HG02588 (cell line): ENCODE data around the gene TMPRSS15.
"Not testable (repeated sequence)": the region's sequence is repeated elsewhere in the genome, so short reads cannot be mapped to it uniquely, and the experiment has no call there.

ENCODE experiments used
- ATAC-seq: cut with Tn5 transposase; IDR thresholded peaks from one replicate; pipeline ENCODE4 v1.9.1; 2021; ENCODE audit warnings: mild to moderate bottlenecking, moderate library complexity; ENCODE audit not compliant: unreplicated experiment

The TMPRSS15 gene

GRCh38 chr21:18403735-18404450 lies at the start of gene TMPRSS15:
Gene TMPRSS15, minus strand, starts transcription at chr21:18403785. Its CDS starts 163 bp downstream, at chr21:18403622.
- no peak for ATAC-seq

DNA sequence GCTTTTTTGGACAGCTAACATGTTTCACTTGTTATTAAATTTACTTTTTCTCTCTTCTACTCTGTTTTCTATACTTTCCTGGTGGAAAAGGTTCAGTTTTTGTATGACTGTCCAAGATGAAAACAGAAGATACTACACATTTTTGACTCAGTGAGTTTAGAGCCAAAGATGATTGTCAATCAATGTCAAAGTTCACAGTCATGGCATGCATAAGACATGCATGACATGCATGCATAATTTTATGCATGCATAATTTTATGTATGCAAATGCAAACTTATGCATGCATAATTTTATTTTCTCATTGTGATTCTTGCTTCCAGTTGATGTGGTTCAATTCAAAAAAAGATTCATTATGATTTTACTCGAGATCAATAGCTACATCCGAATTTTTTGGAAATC lies 48.1 kb upstream of the TMPRSS15 start:
- no peak for ATAC-seq

GRCh38 chr21:18449605-18450550 lies 46.3 kb upstream of the TMPRSS15 start:
- no peak for ATAC-seq

DNA sequence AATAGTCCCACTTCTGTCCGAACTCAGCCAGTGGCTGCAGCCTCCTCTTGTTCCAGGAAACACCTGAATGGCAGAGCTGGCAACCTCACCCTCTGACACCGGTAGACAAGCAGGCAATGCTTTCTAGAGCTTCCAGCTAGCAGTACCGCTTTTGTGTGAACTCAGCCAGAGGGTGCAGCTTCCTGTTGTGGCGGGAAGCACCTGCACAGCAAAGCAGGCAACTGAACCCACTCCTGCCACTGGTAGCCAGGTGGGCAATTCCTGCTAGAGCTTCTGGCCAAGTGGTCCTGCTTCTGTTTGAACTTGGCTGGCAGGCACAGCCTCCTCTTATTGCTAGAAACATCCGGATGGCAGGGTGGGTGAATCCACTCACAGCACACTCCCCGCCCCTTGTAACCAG lies 40.1 kb upstream of the TMPRSS15 start:
- ATAC-seq = no peak

DNA sequence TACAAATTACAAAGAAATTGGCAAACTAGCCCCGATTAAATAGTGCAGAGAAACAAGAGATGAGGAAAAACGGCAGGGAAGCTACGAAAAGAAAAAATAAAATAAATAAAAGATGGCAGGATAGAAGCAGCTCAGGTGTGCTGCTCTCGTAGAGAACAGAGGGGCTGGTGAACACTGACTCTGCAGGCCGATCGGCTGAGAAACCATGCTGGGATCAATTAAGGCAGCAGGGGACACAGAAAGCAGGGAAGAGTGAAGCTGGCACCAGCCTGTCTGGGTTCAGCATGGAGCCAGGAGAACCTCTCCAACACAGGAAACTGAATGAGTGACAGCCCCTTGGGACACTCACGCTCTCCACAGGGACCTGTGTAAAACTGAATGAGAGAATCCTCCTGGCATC lies 39.5 kb upstream of the TMPRSS15 start:
- ATAC-seq = no peak

DNA sequence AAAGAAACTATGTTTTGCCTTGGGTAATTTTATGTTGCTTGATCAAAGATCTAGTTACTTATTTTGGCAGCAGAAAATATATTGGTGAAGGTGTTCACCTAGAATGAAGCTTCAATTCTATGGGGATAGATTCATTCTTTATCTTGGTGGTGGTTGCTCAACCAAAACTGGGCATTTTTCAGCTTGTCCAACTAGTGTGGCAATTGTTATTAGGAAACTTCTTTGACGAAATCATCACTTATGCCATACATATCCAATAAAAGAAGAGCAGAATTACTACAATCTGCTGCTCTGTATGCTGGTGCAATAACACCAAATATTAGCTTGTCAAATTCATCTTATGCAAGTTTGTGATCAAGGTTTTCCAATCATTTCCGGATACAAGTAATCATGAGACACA lies 26.8 kb upstream of the TMPRSS15 start:
- ATAC-seq = no peak

DNA sequence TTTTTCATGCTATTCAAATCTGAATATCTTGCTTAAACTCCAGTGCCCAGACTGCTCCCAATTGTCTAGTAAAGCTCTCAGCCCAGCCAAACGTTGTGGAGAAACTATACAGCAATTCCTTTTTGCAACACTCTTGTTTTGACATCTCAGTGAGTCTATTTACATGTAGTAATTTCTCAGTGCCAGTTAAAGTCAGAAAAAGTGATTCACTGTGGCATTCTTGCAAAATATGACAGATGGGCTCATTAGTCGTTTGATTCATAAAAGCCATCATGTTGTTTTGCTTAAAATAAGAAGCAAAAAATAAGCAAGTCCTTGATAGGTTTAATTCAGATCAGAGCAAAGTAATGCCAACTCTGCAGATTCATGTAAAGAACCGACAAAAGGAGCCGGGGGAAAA lies 20.7 kb upstream of the TMPRSS15 start:
- no peak for ATAC-seq

DNA sequence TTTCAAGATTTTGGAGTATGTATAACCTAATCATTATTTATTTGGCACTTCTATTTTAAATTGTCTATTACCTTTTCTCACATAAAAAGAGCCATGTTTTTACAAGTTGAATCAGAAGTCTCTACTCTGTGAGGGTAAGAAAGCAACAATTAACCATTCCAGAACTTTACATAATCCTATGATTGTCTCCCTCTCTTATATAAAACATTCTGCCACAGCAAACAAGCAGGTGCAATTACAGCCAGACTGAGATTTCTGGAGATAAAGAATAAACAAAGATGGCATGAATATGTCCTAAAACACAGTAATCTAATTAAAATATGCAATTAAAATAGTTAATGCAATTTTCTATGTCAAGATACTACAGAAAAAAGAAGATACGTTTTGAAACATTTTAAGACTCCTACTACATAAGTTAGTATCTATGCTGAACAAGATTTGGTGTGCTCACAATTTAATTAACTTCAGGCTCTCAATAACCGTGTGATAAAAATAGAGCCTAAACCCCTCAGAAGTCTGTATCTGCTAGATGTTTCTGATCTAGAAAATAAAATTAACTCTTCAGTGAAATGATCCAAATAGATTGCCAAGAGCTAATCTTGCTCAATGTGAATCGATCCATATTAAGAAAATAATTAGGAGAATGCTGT lies 13.7 kb upstream of the TMPRSS15 start:
- ATAC-seq = no peak

DNA sequence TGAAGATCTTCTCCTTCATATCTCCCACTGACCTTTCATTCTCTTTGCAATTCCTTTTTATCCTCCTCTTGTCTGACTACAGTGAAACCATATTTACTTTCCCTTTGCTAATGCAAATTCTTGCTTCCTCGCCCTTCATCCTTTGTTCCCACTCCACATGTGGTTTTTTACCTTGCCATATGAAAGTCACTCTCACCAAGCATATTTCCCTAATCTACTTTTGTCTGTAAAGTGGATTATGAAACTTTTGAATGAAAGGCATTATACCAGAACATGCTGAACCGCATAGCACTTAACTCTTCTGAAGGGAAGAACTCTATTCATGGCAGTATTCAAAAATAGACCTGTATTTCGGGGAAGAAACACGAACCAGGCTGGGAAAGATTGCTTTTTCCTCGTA lies 8.0 kb upstream of the TMPRSS15 start:
- no peak for ATAC-seq

DNA sequence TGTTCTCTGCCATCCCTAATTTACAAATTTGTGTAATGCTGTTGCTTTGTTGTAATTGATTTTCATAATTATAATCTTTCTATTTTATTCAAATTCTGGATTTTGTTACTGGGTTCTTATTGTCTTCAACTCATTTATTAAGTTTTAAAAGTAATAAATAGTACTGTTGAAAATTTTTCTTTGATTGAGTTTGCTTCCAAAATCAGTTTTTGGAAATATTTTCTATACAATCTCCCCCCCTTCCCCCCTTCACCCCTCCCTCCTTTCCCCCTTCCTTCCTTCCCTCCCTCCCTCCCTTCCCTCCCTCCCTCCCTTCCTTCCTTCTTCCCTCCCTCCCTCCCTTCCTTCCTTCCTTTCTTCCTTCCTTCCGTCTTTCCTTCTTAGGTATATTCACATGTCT lies 6.0 kb upstream of the TMPRSS15 start:
- ATAC-seq = no peak

DNA sequence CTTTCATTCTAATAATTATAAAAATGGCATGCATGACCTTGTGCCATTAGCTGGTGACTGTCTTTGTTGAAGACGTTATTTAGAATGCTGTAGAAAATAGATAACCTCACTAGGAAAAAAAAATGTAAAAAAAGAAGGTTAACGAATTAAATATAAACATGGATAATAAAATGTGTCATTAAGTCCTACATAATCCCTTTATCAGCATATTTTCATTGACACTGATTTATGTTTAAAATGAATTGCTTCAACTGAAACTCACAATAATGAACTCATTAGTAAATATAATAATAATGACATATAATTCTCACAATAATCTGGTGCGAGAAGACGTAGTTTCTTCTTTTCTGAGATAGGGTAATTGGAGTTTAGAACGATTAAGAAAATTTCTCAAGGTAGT lies 4.7 kb downstream of the TMPRSS15 start:
- no peak for ATAC-seq

DNA sequence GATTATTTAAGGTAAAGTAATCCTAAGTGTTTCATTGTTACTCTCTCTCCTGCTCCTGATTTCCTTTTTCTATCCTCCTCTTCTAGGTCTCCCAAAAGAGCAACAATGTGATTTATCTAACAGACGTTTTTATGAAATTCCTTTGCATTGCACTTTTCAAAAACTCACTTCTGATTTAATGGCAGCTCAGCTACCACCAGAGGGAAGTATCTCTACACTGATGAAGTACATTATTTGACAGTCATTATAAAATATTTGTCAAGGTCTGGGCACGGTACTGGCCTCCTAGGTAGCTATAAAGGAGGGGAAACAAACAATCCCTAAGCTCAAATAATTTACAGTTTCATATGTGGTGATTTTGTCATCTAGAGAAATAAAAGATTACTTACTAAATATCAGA lies 15.6 kb downstream of the TMPRSS15 start:
- no peak for ATAC-seq

- ATAC-seq = no peak
Observed at GRCh38 chr21:18384771-18385170, 18.8 kb downstream of the TMPRSS15 start.

- ATAC-seq = not testable (repeated sequence)
Observed at GRCh38 chr21:18382934-18383619, 20.5 kb downstream of the TMPRSS15 start.

- no peak for ATAC-seq
Observed at GRCh38 chr21:18382141-18382540, 21.4 kb downstream of the TMPRSS15 start.

- no peak for ATAC-seq
Observed at GRCh38 chr21:18373606-18374005, 30.0 kb downstream of the TMPRSS15 start.

DNA sequence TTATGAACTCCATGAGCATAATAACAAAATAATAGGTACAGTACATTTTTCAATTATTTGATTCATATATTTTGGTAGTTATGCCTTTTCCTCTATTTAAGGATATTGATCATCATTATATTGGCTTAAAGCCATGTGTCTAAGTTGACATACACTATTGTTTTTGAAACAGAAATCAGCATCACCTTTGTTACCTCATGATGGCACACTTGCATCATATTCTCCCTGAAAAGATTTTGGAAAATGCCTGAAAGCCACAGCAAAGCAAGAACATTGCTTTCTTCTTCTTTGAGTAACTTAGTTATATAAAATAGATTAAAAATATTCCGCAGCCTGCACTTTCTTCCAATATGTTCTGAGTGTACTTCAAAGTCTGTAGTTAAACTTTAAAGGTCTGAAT lies 33.3 kb downstream of the TMPRSS15 start:
- ATAC-seq = no peak

GRCh38 chr21:18369115-18369514 lies 34.5 kb downstream of the TMPRSS15 start:
- ATAC-seq = no peak

- ATAC-seq = no peak
Observed at GRCh38 chr21:18368205-18368604, 35.4 kb downstream of the TMPRSS15 start.

GRCh38 chr21:18356801-18357200 lies 46.8 kb downstream of the TMPRSS15 start:
- no peak for ATAC-seq

DNA sequence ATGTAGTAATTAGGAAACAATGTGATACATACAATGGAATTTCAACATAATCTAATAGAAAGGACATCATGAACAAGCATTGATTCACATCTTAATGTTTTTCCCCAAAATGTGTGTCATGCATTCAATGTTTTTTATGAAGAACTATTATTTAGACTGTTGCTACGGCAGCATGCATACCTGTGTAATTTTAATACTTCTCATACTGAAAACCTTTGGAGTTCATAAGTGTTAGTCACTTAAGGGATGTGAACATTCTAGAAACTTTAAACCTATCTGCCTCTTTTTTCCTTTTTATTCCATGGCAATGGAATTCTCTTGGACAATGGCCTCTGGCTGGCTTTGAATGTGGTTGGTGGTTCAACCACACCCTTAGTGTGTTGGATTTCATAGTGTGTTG lies 48.6 kb downstream of the TMPRSS15 start:
- no peak for ATAC-seq
